Tibial nerve (tissue), 3 donors: ENCODE measurements around the gene ATP5ME.

ENCODE experiments used
- CTCF ChIP-seq, 5 experiments: fragments of 200-600 bp in 3 of 5; fragments of 450-650 bp in 2 of 5; sonication (generic) in 3 of 5; IDR thresholded peaks; one replicate each; pipeline ENCODE4 v1.5.1; 2016 to 2019; ENCODE audit warnings: antibody characterized with exemption in 5 of 5, mild to moderate bottlenecking in 3 of 5, moderate library complexity in 2 of 5
- POLR2A ChIP-seq, 2 donors: fragments of 450-650 bp; IDR thresholded peaks; one replicate each; pipeline ENCODE4 v1.6.1; 2017; ENCODE audit warnings: antibody characterized with exemption in 2 of 2, mild to moderate bottlenecking in 2 of 2, moderate library complexity in 2 of 2

DNA sequence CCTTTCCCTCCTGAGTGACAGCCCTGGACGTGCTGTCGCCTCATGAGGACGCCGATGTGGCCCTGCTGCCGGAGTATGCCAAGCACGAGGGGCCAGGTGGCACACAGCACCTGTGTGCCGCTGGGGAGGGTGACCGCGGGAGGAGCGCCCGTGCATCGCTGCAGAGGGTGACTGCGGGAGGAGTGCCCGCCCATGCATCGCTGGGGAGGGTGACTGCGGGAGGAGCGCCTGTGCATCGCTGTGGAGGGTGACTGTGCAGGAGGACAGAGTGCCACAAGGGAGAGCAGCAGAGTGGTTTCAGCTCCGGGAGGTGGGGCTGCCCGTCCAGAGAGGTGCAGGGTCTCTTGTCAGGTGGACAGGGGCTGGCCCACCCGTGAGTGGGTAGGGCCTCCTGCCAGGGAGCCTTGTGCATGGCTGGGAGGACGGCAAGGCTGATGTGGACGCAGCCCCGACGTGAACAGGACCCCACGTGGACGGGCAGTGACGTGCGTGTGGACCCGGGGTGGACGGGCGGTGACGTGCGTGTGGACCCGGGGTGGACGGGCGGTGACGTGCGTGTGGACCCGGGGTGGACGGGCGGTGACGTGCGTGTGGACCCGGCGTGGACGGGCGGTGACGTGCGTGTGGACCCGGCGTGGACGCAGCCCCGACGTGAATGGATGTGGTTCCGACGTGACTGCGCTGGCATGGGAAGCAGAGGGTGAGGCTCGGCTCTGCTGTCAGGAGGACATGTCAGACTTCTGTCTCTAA lies 46.2 kb upstream of the ATP5ME start:
- no peak for TF ChIP-seq CTCF (IDR thresholded peaks at IDR 0.05)
- TF ChIP-seq POLR2A (IDR thresholded peaks at IDR 0.05), result no peak
